Lung (tissue), 12 donors: ENCODE results near the gene SLC44A5. TPM values are rescaled to one million over a fixed set of nuclear protein-coding genes. Genes with fewer than 3 reads are reported as not detected.

Experiments
- ATAC-seq: fragments of 200-7000 bp; cut with Tn5 transposase; one replicate; pipeline ENCODE4 v1.9.1; 2020; ENCODE audit warnings: moderate number of reproducible peaks; ENCODE audit not compliant: insufficient read depth, low FRiP score
- DNase-seq, 3 donors: peaks; one replicate each; pipeline ENCODE4 v3.0.0-alpha.2; 2013 to 2017
- H3K27ac ChIP-seq, 2 donors: one replicate each; pipeline ENCODE4 v1.5.1; 2013; ENCODE audit warnings: mild to moderate bottlenecking in 2 of 2, moderate library complexity in 2 of 2, control low read depth in 1 of 2, inconsistent platforms in 1 of 2, low read depth in 1 of 2, low read length in 1 of 2
- H3K27me3 ChIP-seq, 3 donors: one replicate each; pipeline ENCODE4 v1.5.1; 2013; ENCODE audit warnings: low read length in 2 of 3; ENCODE audit not compliant: control insufficient read depth in 3 of 3, insufficient read depth in 3 of 3
- H3K36me3 ChIP-seq, 4 donors: one replicate each; pipeline ENCODE4 v1.5.1; 2013; ENCODE audit warnings: low read length in 4 of 4, mild to moderate bottlenecking in 1 of 4, moderate library complexity in 1 of 4; ENCODE audit not compliant: control insufficient read depth in 4 of 4, insufficient read depth in 4 of 4
- H3K4me1 ChIP-seq, 5 donors: one replicate each; pipeline ENCODE4 v1.5.1; 2013; ENCODE audit warnings: low read length in 5 of 5, mild to moderate bottlenecking in 2 of 5, moderate library complexity in 1 of 5; ENCODE audit not compliant: control insufficient read depth in 5 of 5, insufficient read depth in 5 of 5
- H3K4me3 ChIP-seq: one replicate; pipeline ENCODE4 v1.5.1; 2013; ENCODE audit warnings: mild to moderate bottlenecking, control low read depth, moderate library complexity
- H3K9ac ChIP-seq, 2 donors: one replicate each; pipeline ENCODE4 v1.5.1; 2013; ENCODE audit warnings: low read length in 2 of 2, control low read depth in 1 of 2; ENCODE audit not compliant: insufficient read depth in 1 of 2
- H3K9me3 ChIP-seq, 4 donors: one replicate each; pipeline ENCODE4 v1.5.1; 2013; ENCODE audit warnings: low read length in 3 of 4, mild to moderate bottlenecking in 1 of 4, moderate library complexity in 1 of 4; ENCODE audit not compliant: control insufficient read depth in 4 of 4, insufficient read depth in 3 of 4
- WGBS, 2 donors: extraction: QIAGEN DNeasy Blood & Tissue Kit; methylation state at CpG; one replicate each; pipeline ENCODE4 v1.1.7; 2013; 5-methylcytosine and 5-hydroxymethylcytosine counted together
- polyA plus RNA-seq, 2 donors: library from polyadenylated mRNA; stranded (reverse); fragments of 200-250 nt; gene quantifications; one replicate each; pipeline ENCODE4 v1.2.1, GENCODE V29; 2013
- total RNA-seq, 2 donors: library from RNA; depleted of rRNA in 1 of 2; stranded (reverse); fragments of >200 nt in 1 of 2; gene quantifications; one replicate each; pipeline ENCODE4 v1.2.1, GENCODE V29; 2014 to 2021
- TF ChIP-seq, protein P1 (sequence below): IDR thresholded peaks from 2 replicates; pipeline ENCODE4 v1.5.1; 2012; ENCODE audit warnings: mild to moderate bottlenecking; ENCODE audit errors: control extremely low read depth, extremely low read depth
- donor health status: control.
- donor health status: control.
- donor health status: Bipolar disorder and iron deficiency.
- donor health status: healthy.
- donor health status: DM: yes; HTN: yes; CAD: no.

SLC44A5 gene
- total and polyA plus RNA-seq, 4 donors: 0.10 to 1.6 (median 0.43) TPM

DNA sequence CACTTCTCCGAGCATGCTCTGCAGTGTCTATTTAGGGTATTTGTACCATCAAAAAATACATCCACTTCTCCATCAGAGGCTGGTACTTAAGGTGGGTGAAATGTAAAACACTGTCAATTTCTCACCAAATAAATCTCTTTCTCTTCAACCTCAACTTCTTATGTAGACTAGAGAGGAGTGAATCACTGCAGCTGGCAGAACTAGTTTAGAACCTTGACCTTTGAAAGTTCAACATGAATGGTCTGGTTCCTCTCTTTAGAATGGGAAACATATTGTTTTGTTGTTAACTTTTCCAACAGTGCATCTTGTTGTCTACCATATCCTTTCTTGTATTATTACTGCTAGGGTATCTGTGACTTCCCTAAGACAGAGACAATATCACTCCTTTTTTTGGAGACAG is 20.1 kb upstream of the SLC44A5 start:
- H3K9me3 ChIP-seq: no peaks in the 10 kb centered on the region
- TF ChIP-seq, protein P1, sequence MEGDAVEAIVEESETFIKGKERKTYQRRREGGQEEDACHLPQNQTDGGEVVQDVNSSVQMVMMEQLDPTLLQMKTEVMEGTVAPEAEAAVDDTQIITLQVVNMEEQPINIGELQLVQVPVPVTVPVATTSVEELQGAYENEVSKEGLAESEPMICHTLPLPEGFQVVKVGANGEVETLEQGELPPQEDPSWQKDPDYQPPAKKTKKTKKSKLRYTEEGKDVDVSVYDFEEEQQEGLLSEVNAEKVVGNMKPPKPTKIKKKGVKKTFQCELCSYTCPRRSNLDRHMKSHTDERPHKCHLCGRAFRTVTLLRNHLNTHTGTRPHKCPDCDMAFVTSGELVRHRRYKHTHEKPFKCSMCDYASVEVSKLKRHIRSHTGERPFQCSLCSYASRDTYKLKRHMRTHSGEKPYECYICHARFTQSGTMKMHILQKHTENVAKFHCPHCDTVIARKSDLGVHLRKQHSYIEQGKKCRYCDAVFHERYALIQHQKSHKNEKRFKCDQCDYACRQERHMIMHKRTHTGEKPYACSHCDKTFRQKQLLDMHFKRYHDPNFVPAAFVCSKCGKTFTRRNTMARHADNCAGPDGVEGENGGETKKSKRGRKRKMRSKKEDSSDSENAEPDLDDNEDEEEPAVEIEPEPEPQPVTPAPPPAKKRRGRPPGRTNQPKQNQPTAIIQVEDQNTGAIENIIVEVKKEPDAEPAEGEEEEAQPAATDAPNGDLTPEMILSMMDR: no peak
- ATAC-seq (no peak), DNase-seq (no peak)
- no peak overlapping the region for H3K9ac ChIP-seq
- H3K4me3 ChIP-seq: no peak overlapping the region
- 73 to 82% methylated on average over 1 of the region's 1 CpG for WGBS, 2 donors
- no peaks in the 10 kb centered on the region for H3K36me3 ChIP-seq
- no peaks in the 10 kb centered on the region for H3K4me1 ChIP-seq
- no peak overlapping the region for H3K27ac ChIP-seq
- H3K27me3 ChIP-seq: no peaks in the 10 kb centered on the region

DNA sequence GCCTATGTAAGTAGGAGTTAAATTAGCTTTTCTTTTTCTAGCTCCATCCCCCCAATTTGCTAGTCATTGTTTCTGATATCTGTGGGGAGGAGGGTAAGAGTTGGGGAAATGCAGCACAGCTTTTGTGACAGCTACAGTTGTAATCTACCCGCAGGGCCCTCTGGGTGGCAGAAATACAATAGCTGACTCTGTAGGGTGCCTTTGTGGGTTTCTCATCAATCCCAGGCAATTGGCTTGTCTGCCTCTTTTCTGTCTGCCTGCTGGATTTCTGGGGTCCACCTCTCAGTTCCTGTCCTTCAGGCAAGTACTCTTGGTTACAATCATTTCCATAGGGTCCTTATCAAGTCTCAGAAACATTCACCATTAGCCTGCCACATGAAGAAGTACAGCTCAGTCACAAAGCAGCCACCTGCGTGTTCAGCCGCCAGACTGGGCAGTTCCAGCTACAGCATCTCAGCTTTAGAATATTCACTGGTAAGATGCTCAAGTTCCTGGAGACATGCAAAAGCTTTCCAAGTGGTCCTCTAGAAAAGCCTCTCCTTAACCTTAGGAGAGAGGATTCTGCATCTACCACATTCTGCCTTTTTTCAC is 19.2 kb upstream of the SLC44A5 start:
- Histone ChIP-seq H3K4me3 (no peak overlapping the region), H3K27ac (no peak overlapping the region), H3K27me3 (no peaks in the 10 kb centered on the region), H3K9ac (no peak overlapping the region), H3K9me3 (no peaks in the 10 kb centered on the region), H3K4me1 (no peaks in the 10 kb centered on the region), H3K36me3 (no peaks in the 10 kb centered on the region)
- DNase-seq: no peak
- WGBS, 2 donors: 41 to 51% methylated on average over 3 of the region's 3 CpGs
- no peak for ATAC-seq
- TF ChIP-seq, protein P1: no peak

DNA sequence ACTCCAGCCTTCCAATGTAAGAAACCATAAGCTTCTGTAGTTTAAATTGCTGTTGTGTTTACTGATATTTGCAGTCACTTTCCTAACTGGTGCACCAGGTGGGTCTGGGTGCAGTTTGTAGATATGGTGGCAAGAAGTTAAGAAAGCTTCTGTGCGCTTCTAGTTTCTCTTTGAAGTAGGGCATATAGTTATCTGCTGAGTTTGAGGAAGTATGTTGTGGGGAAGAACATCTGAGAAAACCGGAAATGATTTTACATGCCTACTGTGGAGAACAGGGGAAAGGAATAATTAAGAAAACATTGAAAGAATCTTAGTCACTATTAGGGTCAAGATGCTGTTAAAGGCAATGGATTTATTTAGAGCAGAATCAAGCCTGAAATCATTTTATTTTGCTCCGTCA is 14.9 kb upstream of the SLC44A5 start:
- Histone ChIP-seq H3K9ac (no peak overlapping the region), H3K27ac (no peak overlapping the region), H3K36me3 (no peaks in the 10 kb centered on the region), H3K27me3 (no peaks in the 10 kb centered on the region), H3K4me3 (no peak overlapping the region), H3K4me1 (no peaks in the 10 kb centered on the region), H3K9me3 (no peaks in the 10 kb centered on the region)
- TF ChIP-seq, protein P1: no peak
- no peak for DNase-seq
- ATAC-seq: no peak
- 63% methylated on average over 3 of the region's 3 CpGs for WGBS, 2 donors

DNA sequence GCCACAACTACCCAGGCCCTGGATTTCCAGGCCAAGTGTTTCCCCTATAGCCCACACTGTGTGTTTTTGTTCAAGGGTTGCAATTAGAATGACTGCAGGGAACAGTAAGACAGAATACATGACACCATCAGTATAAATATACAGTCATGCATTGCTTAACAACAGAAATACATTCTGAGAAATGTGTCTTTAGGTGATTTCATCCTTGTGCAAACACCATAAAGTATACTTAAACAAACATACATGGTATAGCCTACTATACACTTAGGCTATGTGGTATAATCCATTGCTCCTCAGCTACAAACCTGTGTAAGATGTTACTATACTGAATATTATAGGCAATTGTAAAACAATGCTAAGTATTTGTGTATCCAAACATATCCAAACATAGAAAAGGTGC is 7.5 kb upstream of the SLC44A5 start:
- H3K9me3 ChIP-seq: no peaks in the 10 kb centered on the region
- TF ChIP-seq, protein P1: no peak
- no peak for ATAC-seq
- H3K27me3 ChIP-seq: peaks cover 0 to 27% (median 15%) of the 10 kb centered on the region in 3 donors
- no peak overlapping the region for H3K4me3 ChIP-seq
- H3K9ac ChIP-seq: no peak overlapping the region
- no peak for DNase-seq
- peaks cover 0 to 18% (median 9%) of the 10 kb centered on the region in 5 donors for H3K4me1 ChIP-seq
- H3K36me3 ChIP-seq: no peaks in the 10 kb centered on the region
- no peak overlapping the region for H3K27ac ChIP-seq
